Ascending aorta (tissue), 2 donors: ENCODE data around the gene FFAR3. TPM values are rescaled to one million over a fixed set of nuclear protein-coding genes. Genes with fewer than 3 reads are reported as not detected.

ENCODE experiments used
- DNase-seq, 2 donors: peaks; one replicate each; pipeline ENCODE4 v3.0.0-alpha.2; 2019; ENCODE audit warnings: low spot score in 2 of 2
- H3K27ac ChIP-seq, 2 donors: fragments of 200-600 bp; sonication (generic); one replicate each; pipeline ENCODE4 v1.5.1; 2016 to 2017; ENCODE audit warnings: mild to moderate bottlenecking in 1 of 2
- H3K27me3 ChIP-seq: fragments of 200-600 bp; sonication (generic); one replicate; pipeline ENCODE4 v1.5.1; 2017
- H3K36me3 ChIP-seq, 2 donors: fragments of 200-600 bp; sonication (generic); one replicate each; pipeline ENCODE4 v1.5.1; 2016
- H3K4me1 ChIP-seq, 2 donors: fragments of 200-600 bp; sonication (generic); one replicate each; pipeline ENCODE4 v1.5.1; 2016 to 2017; ENCODE audit warnings: mild to moderate bottlenecking in 1 of 2
- H3K4me3 ChIP-seq, 2 donors: fragments of 200-600 bp; sonication (generic); one replicate each; pipeline ENCODE4 v1.5.1; 2016 to 2017; ENCODE audit warnings: mild to moderate bottlenecking in 1 of 2
- H3K9me3 ChIP-seq, 2 donors: fragments of 200-600 bp; sonication (generic); one replicate each; pipeline ENCODE4 v1.5.1; 2016
- CTCF ChIP-seq, 3 experiments: fragments of 200-600 bp in 2 of 3; fragments of 450-650 bp in 1 of 3; sonication (generic) in 2 of 3; IDR thresholded peaks; one replicate each; pipeline ENCODE4 v1.5.1; 2016 to 2019; ENCODE audit warnings: antibody characterized with exemption in 3 of 3, mild to moderate bottlenecking in 1 of 3, moderate library complexity in 1 of 3
- intact Hi-C: fragments of 100-400 bp; cut with DNase I; formaldehyde crosslinking; loops from one replicate; pipeline ENCODE4 v1.15.1; 2023
- total RNA-seq: library from RNA; depleted of rRNA; stranded (reverse); fragments of >200 nt; gene quantifications from one replicate; pipeline ENCODE4 v1.1.0, GENCODE V29; 2016

The FFAR3 gene
- total RNA-seq, 1 donor from 2014 or later: not detected

- intact Hi-C loops: no loop called here
- Histone ChIP-seq H3K36me3 (no peaks in the 10 kb centered on the region), H3K27ac (no peak overlapping the region), H3K4me1 (no peaks in the 10 kb centered on the region), H3K9me3 (no peaks in the 10 kb centered on the region), H3K4me3 (no peak overlapping the region), H3K27me3 (no peaks in the 10 kb centered on the region)
- TF ChIP-seq CTCF (IDR thresholded peaks at IDR 0.05): no peak
- DNase-seq: peak in 1 of 2 donors; percentile 56
Measured at GRCh38 chr19:35349614-35350521, 8.4 kb upstream of the FFAR3 start.

- Histone ChIP-seq H3K27ac (no peak overlapping the region), H3K4me3 (no peak overlapping the region), H3K9me3 (no peaks in the 10 kb centered on the region), H3K27me3 (no peaks in the 10 kb centered on the region), H3K36me3 (no peaks in the 10 kb centered on the region), H3K4me1 (no peaks in the 10 kb centered on the region)
- no peak for TF ChIP-seq CTCF (IDR thresholded peaks at IDR 0.05)
- intact Hi-C loops: no loop called here
- DNase-seq: no peak
Measured at GRCh38 chr19:35350591-35350990, 7.7 kb upstream of the FFAR3 start.

- DNase-seq: no peak
- Histone ChIP-seq H3K27me3 (no peaks in the 10 kb centered on the region), H3K27ac (no peak overlapping the region), H3K4me1 (no peaks in the 10 kb centered on the region), H3K9me3 (no peaks in the 10 kb centered on the region), H3K36me3 (no peaks in the 10 kb centered on the region), H3K4me3 (no peak overlapping the region)
- no peak for TF ChIP-seq CTCF (IDR thresholded peaks at IDR 0.05)
- intact Hi-C loops: no loop called here
Measured at GRCh38 chr19:35351411-35352176, 6.7 kb upstream of the FFAR3 start.

- H3K27me3 ChIP-seq: no peaks in the 10 kb centered on the region
- no peak for TF ChIP-seq CTCF (IDR thresholded peaks at IDR 0.05)
Measured at GRCh38 chr19:35352177-35352447, 6.1 kb upstream of the FFAR3 start.

GRCh38 chr19:35352448-35353304 lies 5.6 kb upstream of the FFAR3 start:
- intact Hi-C loops: no loop called here
- Histone ChIP-seq H3K9me3 (no peaks in the 10 kb centered on the region), H3K4me3 (no peak overlapping the region), H3K27ac (no peak overlapping the region), H3K27me3 (no peaks in the 10 kb centered on the region), H3K36me3 (no peaks in the 10 kb centered on the region), H3K4me1 (no peaks in the 10 kb centered on the region)
- DNase-seq: peak in 1 of 2 donors; percentile 72
- peak; percentile 26 to 53 (median 48) for TF ChIP-seq CTCF (IDR thresholded peaks at IDR 0.05)

More at GRCh38 chr19:35352177-35352447, 6.1 kb upstream of the FFAR3 start:
- H3K9me3 ChIP-seq: no peaks in the 10 kb centered on the region
- no peak for DNase-seq
- intact Hi-C loops: no loop called here
- H3K36me3 ChIP-seq: no peaks in the 10 kb centered on the region
- H3K4me1 ChIP-seq: no peaks in the 10 kb centered on the region
- no peak overlapping the region for H3K27ac ChIP-seq
- H3K4me3 ChIP-seq: no peak overlapping the region
